SK-N-MC (cell line): Measurements from ENCODE around the gene BSCL2.

Experiments
- EZH2 ChIP-seq: fragments of 200-600 bp; sonication (generic); IDR thresholded peaks from one replicate; pipeline ENCODE4 v1.6.1; 2017; ENCODE audit warnings: antibody characterized with exemption
- POLR2AphosphoS5 ChIP-seq: IDR thresholded peaks from 2 replicates; pipeline ENCODE4 v1.6.1; 2012; ENCODE audit warnings: mild to moderate bottlenecking, low read depth, low read length, borderline replicate concordance

DNA sequence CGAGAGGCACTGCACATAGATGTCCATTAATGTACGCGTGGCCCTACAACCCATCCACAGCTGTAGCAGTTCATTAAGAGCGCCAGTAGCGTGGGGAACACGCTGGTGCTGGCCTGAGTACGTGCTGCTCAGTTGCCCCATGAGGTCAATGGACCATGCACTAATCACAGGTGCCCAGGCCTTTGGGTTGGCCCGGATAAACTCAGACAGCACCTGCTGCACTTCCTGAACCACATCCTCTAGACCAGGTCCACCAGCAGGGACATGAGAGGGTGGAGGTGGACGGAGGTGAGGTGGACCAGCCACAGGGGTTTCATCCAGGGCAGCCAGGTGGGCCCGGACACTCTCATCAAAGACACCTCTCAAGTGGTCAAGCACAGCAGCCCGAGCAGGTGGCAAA is 57.7 kb downstream of the BSCL2 start:
- TF ChIP-seq POLR2AphosphoS5: no peak
- TF ChIP-seq EZH2: no peak
